ENCODE measurements around the gene LMAN1L. TPM values are rescaled to one million over a fixed set of nuclear protein-coding genes. Genes with fewer than 3 reads are reported as not detected.
A peak's percentile ranks its signal among the peaks of the same experiment; 100 is the strongest.
"Not testable (repeated sequence)": the region's sequence is repeated elsewhere in the genome, so short reads cannot be mapped to it uniquely, and the experiment has no call there.

LMAN1L gene
- total RNA-seq, 2 experiments from 2014 or later: 0.36 to 0.37 TPM

DNA sequence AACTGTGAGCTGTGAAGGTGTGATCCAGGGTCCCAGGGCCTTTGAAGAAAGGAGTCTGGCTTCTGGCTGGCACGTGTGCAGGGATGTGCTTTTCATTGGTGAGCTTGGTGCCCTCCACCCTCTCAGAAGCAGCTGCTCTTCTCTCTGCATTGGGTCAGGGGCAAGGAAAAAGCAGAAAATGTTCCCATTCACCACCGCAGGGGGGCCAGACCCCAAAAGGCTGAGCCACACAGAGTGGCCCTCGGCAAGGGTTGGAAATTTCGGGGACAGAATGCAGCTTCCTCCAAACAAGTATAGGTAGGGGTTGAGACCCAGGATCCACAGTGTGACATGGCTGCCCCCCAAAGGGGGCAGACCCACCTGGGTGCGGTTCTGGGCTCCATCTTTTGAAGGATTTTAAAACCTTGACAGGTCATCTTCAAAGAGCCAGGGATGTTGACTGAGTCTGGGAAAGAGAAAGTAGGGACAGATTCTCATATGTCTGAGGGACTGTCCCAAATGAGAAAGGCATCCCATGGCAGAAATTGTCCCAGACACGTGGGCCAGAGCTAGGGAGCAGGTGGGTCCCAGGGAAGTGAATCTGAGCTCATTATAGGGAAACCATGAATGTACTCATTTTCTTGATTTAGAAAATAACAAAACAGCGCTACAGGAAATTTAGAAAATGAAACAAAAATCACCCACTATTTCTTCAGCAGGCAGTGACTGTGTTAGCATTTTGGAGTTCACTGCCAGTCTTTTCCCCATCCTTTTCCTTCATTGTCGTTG is 28.0 kb upstream of the LMAN1L start:
- Mint-ChIP-seq H3K9me3 (no peaks in the 10 kb centered on the region), H3K36me3 (peaks cover 25% of the 10 kb centered on the region), H3K27me3 (no peaks in the 10 kb centered on the region), H3K27ac (peak overlapping the region; percentile 98), H3K4me3 (peak overlapping the region; percentile 88), H3K4me1 (peaks cover 50% of the 10 kb centered on the region)
- ATAC-seq (ENCODE audit: low read depth) (no peak), DNase-seq (no peak)
- POLR2A ChIA-PET: interaction anchor here (0.6 to 21.9 kb wide), 9 partner anchors 6 to 239 kb away, joined by 3 to 709 read pairs (median 5); partner anchors contain the start of genes COX5A, CSK and FAM219B

DNA sequence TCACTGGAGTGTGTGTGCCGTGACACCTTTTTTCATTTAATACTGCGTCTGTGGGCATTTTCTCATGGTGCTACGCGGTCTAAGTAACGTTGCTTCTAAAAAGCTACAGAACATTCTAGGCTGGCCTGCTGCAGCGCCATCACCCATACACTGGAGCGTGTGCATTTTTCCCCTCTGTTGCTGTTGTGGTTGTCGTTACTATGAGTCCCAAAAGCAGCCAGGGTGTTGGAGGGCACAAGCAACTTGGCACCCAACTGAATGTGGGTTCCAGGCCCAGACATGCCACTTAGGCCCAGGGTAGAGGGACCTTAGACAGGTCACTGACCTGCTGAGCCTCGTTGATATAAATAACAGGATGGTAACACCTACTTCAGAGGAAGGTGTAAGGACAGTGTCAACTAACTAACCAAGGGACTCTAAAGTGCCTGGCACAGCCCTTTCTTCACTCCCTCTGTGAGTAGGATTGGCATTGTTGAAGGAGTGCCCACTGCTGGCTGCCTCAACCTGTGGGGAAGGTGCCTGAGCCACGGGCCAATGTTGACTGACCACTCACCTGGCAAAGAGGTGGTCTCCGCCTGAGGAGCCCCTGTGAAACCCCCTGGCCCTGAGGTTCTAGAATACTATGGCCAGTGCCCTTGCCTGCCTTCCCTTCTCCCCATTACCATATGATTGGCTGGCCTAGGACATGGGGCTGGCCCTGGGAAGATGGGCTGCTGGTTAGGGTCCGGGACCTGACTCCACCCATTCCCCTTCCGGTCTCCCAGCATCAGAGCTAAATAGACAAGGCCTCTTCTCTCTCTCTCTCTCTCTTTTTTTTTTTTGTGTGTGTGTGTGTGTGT is 27.2 kb upstream of the LMAN1L start:
- Mint-ChIP-seq H3K4me1 (peaks cover 47% of the 10 kb centered on the region), H3K9me3 (no peaks in the 10 kb centered on the region), H3K4me3 (peak overlapping the region; percentile 88), H3K27ac (peak overlapping the region; percentile 98), H3K27me3 (no peaks in the 10 kb centered on the region), H3K36me3 (peaks cover 26% of the 10 kb centered on the region)
- DNase-seq: peak; percentile 63
- POLR2A ChIA-PET: interaction anchor here (0.6 to 21.9 kb wide), 4 partner anchors 7 to 171 kb away, joined by 5 to 709 read pairs (median 358); partner anchors contain the start of gene CSK
- ATAC-seq (ENCODE audit: low read depth): no peak

DNA sequence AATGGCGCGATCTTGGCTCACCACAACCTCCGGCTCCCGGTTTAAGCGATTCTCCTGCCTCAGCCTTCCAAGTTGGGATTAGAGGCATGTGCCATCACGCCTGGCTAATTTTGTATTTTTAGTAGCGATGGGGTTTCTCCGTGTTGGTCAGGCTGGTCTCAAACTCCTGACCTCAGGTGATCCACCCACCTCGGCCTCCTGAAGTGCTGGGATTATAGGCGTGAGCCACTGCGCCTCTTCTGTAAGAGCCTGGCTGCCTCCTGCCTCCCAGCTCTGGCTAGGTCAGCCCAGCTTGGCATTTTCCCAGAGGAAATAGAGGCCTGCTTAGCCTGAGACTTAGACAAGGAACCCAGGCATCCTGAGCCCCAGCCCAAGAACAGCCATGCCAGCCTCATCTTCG is 26.6 kb upstream of the LMAN1L start:
- Mint-ChIP-seq H3K4me1 (peaks cover 46% of the 10 kb centered on the region), H3K36me3 (peaks cover 29% of the 10 kb centered on the region), H3K27ac (peak overlapping the region; percentile 98), H3K4me3 (peak overlapping the region; percentile 88)
- ATAC-seq (ENCODE audit: low read depth); H3K9me3 Mint-ChIP-seq; DNase-seq; H3K27me3 Mint-ChIP-seq: not testable (repeated sequence)
- POLR2A ChIA-PET: interaction anchor here (1.4 to 21.9 kb wide), 3 partner anchors 7 to 87 kb away, joined by 4 to 709 read pairs (median 709); partner anchors contain the start of genes CSK and SCAMP2

GRCh38 chr15:74786551-74787165 is 26.0 kb upstream of the LMAN1L start:
- Mint-ChIP-seq H3K27me3 (no peaks in the 10 kb centered on the region), H3K9me3 (no peaks in the 10 kb centered on the region), H3K27ac (peak overlapping the region; percentile 98), H3K4me3 (peak overlapping the region; percentile 88), H3K36me3 (peaks cover 35% of the 10 kb centered on the region), H3K4me1 (peaks cover 48% of the 10 kb centered on the region)
- POLR2A ChIA-PET: interaction anchor here (0.5 to 21.9 kb wide), 16 partner anchors 6 to 409 kb away, joined by 3 to 709 read pairs (median 6); partner anchors contain the start of genes ARID3B, COX5A, CSK and FAM219B
- DNase-seq (peak; percentile 58), ATAC-seq (ENCODE audit: low read depth) (no peak)

DNA sequence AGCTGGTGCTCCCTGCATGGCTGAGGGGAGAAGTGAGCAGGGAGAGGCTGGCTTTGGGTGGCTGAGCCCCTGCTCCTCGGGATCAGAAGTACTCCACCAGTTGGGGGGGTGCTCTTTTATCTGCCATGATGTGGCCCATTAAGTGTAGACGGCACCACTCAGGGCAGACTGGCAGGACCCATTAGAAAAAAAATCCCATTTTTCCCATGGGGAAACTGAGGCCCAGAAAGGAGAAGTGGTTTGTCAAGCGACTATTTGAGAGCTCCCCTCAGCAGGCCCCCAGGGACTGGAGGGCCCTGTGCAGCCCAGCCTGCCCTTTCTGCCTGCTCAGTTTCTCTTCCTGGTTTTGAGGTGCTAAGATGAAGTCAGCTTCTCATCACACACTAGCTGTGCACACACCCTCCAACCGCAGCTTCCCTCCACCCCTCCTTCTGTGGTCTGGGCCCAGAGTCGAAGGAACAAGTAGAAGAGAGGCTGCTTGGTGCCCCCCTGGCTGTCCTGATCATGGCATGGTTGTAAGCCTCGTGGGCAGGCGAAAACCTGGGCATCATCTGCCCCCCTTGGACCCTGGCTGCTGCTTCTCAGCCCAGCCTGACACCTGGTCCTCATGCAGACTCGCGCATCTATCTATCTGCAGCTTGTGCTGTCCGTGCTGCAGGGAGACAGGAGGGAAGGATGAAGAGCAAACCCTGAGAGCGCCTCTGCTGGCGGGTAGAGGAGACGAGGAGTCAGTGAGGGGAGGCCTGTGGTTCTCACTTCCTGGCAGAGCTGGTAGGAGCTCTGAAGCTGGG is 25.2 kb upstream of the LMAN1L start:
- peak; percentile 70 for ATAC-seq (ENCODE audit: low read depth)
- POLR2A ChIA-PET: interaction anchor here (0.5 to 21.9 kb wide), 19 partner anchors 5 to 793 kb away, joined by 3 to 709 read pairs (median 4); partner anchors contain the start of genes ARID3B, COX5A, CSK and FAM219B
- H3K27ac Mint-ChIP-seq: peak overlapping the region; percentile 98
- no peaks in the 10 kb centered on the region for H3K9me3 Mint-ChIP-seq
- H3K4me3 Mint-ChIP-seq: peak overlapping the region; percentile 88
- H3K27me3 Mint-ChIP-seq: no peaks in the 10 kb centered on the region
- peaks cover 55% of the 10 kb centered on the region for H3K4me1 Mint-ChIP-seq
- H3K36me3 Mint-ChIP-seq: peaks cover 39% of the 10 kb centered on the region
- peak; percentile 89 for DNase-seq

- Mint-ChIP-seq H3K4me3 (peak overlapping the region; percentile 88), H3K36me3 (peaks cover 36% of the 10 kb centered on the region), H3K4me1 (peaks cover 62% of the 10 kb centered on the region), H3K27ac (peak overlapping the region; percentile 98), H3K27me3 (no peaks in the 10 kb centered on the region), H3K9me3 (no peaks in the 10 kb centered on the region)
- DNase-seq (no peak), ATAC-seq (ENCODE audit: low read depth) (no peak)
- POLR2A ChIA-PET: interaction anchor here (0.7 to 21.9 kb wide), 16 partner anchors 5 to 794 kb away, joined by 3 to 709 read pairs (median 6); partner anchors contain the start of genes ARID3B, COX5A, CSK and FAM219B
These were observed 24.5 kb upstream of the LMAN1L start for GRCh38 chr15:74788042-74788682.

DNA sequence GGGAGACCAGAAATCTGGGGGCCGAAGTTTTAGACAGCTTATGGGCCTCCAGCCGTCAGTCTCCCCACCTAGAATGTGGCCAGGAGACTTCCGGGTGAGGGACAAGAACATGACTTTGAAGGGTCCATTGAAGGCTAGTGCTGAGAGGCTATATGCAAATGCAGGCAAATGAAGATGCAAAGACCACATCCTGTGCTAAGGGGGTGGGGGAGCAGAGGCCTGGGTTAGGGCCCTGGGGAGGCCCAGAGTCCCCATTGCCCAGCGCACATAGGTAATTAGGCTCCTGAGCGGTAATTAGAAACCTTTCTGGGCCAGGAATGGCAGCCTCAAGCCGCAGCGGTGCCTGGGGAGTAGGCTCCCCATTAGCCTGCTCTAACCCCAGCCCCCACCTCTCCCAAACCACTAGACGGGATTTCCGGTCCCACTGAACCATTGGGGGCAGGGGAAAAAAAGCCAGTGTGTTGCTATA is 23.9 kb upstream of the LMAN1L start:
- H3K4me3 Mint-ChIP-seq: peak overlapping the region; percentile 88
- POLR2A ChIA-PET: interaction anchor here (1.2 to 21.9 kb wide), 8 partner anchors 4 to 386 kb away, joined by 4 to 709 read pairs (median 8); partner anchors contain the start of genes ARID3B, COX5A, CSK and FAM219B
- H3K36me3 Mint-ChIP-seq: peaks cover 33% of the 10 kb centered on the region
- H3K27me3 Mint-ChIP-seq: no peaks in the 10 kb centered on the region
- H3K27ac Mint-ChIP-seq: peak overlapping the region; percentile 98
- DNase-seq: peak; percentile 83
- H3K9me3 Mint-ChIP-seq: no peaks in the 10 kb centered on the region
- H3K4me1 Mint-ChIP-seq: peaks cover 68% of the 10 kb centered on the region
- ATAC-seq (ENCODE audit: low read depth): peak; percentile 35

DNA sequence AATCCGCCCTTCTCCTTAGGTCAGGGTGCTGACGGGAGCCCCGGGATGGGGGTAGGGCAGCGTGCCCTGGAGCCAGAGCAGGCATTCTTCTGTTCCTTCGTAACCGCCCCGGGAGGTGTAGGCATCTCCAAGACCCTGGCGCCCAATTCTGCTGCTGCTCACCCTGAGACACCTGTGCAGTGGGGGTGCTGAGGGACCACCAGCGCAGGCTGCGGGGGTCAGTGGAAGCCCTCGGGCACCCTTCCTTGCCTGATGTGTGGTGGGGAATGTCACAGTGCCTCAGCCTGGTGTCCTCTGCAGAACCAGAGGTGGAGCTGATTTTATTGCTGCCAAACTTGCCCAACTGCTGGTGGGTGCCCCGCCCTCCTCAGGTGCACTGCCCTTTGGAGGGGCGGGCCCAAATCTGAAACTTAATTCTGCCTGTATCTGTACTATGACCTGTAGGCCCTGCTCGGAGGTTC is 23.4 kb upstream of the LMAN1L start:
- POLR2A ChIA-PET: interaction anchor here (0.6 to 21.9 kb wide), 6 partner anchors 3 to 164 kb away, joined by 3 to 709 read pairs (median 4); partner anchors contain the start of genes CSK, CYP1A1 and MPI
- peak overlapping the region; percentile 88 for H3K4me3 Mint-ChIP-seq
- H3K27ac Mint-ChIP-seq: peak overlapping the region; percentile 98
- peaks cover 69% of the 10 kb centered on the region for H3K4me1 Mint-ChIP-seq
- no peaks in the 10 kb centered on the region for H3K27me3 Mint-ChIP-seq
- H3K9me3 Mint-ChIP-seq: no peaks in the 10 kb centered on the region
- DNase-seq: no peak
- H3K36me3 Mint-ChIP-seq: peaks cover 31% of the 10 kb centered on the region
- no peak for ATAC-seq (ENCODE audit: low read depth)

- DNase-seq (no peak), ATAC-seq (ENCODE audit: low read depth) (no peak)
- H3K27ac Mint-ChIP-seq: peak overlapping the region; percentile 98
- no peaks in the 10 kb centered on the region for H3K27me3 Mint-ChIP-seq
- peaks cover 70% of the 10 kb centered on the region for H3K4me1 Mint-ChIP-seq
- peaks cover 28% of the 10 kb centered on the region for H3K36me3 Mint-ChIP-seq
- H3K9me3 Mint-ChIP-seq: no peaks in the 10 kb centered on the region
- H3K4me3 Mint-ChIP-seq: peak overlapping the region; percentile 88
- POLR2A ChIA-PET: interaction anchor here (0.6 to 21.9 kb wide), 8 partner anchors 3 to 412 kb away, joined by 3 to 709 read pairs (median 4); partner anchors contain the start of genes C15orf39, CSK and CYP1A1
These were observed 22.9 kb upstream of the LMAN1L start for GRCh38 chr15:74789741-74790079.

- Mint-ChIP-seq H3K9me3 (no peaks in the 10 kb centered on the region), H3K36me3 (peaks cover 23% of the 10 kb centered on the region), H3K27me3 (no peaks in the 10 kb centered on the region), H3K4me1 (peaks cover 72% of the 10 kb centered on the region), H3K27ac (peak overlapping the region; percentile 98), H3K4me3 (peak overlapping the region; percentile 88)
- no peak for ATAC-seq (ENCODE audit: low read depth)
- no peak for DNase-seq
- POLR2A ChIA-PET: interaction anchor here (0.5 to 20.1 kb wide), 8 partner anchors 11 to 411 kb away, joined by 3 to 709 read pairs (median 3); partner anchors contain the start of genes C15orf39, CLK3, CSK and CYP1A1
These were observed 22.3 kb upstream of the LMAN1L start for GRCh38 chr15:74790080-74790916.
